Right cardiac atrium (tissue), 5 donors: ENCODE results near the gene GSTA3. TPM values are rescaled to one million over a fixed set of nuclear protein-coding genes. Genes with fewer than 3 reads are reported as not detected.
"Not testable (repeated sequence)": the region's sequence is repeated elsewhere in the genome, so short reads cannot be mapped to it uniquely, and the experiment has no call there.

Experiments used
- ATAC-seq, 2 donors: fragments of 200-7000 bp; cut with Tn5 transposase; one replicate each; pipeline versions ENCODE4 v1.8.0 to v1.9.1; 2020; ENCODE audit warnings: moderate library complexity in 2 of 2, mild to moderate bottlenecking in 1 of 2
- DNase-seq, 3 donors: peaks; one replicate each; pipeline ENCODE4 v3.0.0-alpha.2; 2020
- H3K27ac ChIP-seq: one replicate; pipeline ENCODE4 v1.5.1; 2013; ENCODE audit warnings: mild to moderate bottlenecking, low read length, control low read depth, moderate library complexity
- H3K27me3 ChIP-seq: one replicate; pipeline ENCODE4 v1.6.1; 2013; ENCODE audit not compliant: control insufficient read depth, insufficient read depth
- H3K4me1 ChIP-seq: one replicate; pipeline ENCODE4 v1.6.1; 2013; ENCODE audit warnings: low read length; ENCODE audit not compliant: control insufficient read depth, insufficient read depth
- H3K4me3 ChIP-seq: one replicate; pipeline ENCODE4 v1.5.1; 2013; ENCODE audit warnings: low read length, control low read depth
- H3K9me3 ChIP-seq: one replicate; pipeline ENCODE4 v1.6.1; 2013; ENCODE audit warnings: low read length; ENCODE audit not compliant: control insufficient read depth
- WGBS: extraction: QIAGEN DNeasy Blood & Tissue Kit; methylation state at CpG from one replicate; pipeline ENCODE4 v1.1.7; 2013; 5-methylcytosine and 5-hydroxymethylcytosine counted together
- intact Hi-C, 4 donors: fragments of 100-400 bp; cut with DNase I; formaldehyde crosslinking; loops; one replicate each; pipeline versions ENCODE4 v1.11.0 to v1.14.0; 2022 to 2023
- long read RNA-seq, 4 donors: library from polyadenylated mRNA; unstranded; transcript quantifications; one replicate each; pipeline ENCODE4 v2.0.0, GENCODE V29; 2020 to 2021
- polyA plus RNA-seq: library from polyadenylated mRNA; stranded (reverse); fragments of 200-250 nt; gene quantifications from one replicate; pipeline ENCODE4 v1.2.3, GENCODE V29; 2013
- total RNA-seq, 4 donors: library from RNA; stranded (reverse); fragmentation: NEBNext Ultra II Directional; extraction: Animal tissue kit (Norgen Biotek cat#: 25700); gene quantifications; one replicate each; pipeline ENCODE4 v1.2.1, GENCODE V29; 2021
- donor health status: healthy with polysubstance abuse.
- donor health status: DM: no; HTN: yes; CAD: no.
- donor health status: DM: no; HTN: no; CAD: no.
- donor health status: DM: no; HTN: yes; CAD: no; lungs with severe emphysema.
- donor health status: DM: yes; HTN: yes; CAD: no.

The GSTA3 gene
- total RNA-seq (not detected), polyA plus RNA-seq (not detected)
- long read RNA-seq, donor 1: 0 reads
- long read RNA-seq, donor 2: 0 reads
- long read RNA-seq, donor 3: 0 reads
- long read RNA-seq, donor 4: 0 reads

DNA sequence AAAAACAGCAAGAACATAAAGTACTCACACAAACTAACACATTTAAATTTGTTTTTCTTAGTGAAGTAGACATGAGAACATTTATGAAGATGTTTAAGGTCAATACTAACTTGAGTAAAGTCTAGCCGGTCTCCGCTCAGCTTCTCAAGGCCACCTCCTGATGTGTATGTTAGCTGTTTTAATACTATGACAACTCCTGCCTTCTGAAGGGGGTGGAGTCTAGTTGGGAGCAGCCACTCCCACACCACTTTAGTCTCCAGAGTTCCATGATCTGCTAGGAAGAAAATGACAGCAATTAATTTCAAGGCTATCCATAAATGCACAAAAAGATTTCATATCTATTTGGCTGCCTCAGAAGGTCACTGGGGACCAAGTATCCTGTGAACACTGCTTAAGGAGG, at the start of gene GSTA3:
TSS of gene GSTA3 (minus strand) at position 168 of the 400 bp plus-strand sequence. CDS start 3,864 bp downstream, outside the sequence.
- intact Hi-C loops: no loop called here
- Histone ChIP-seq H3K4me3 (no peak within 1 kb of the TSS), H3K27me3 (no peaks in the 10 kb centered on the region), H3K4me1 (no peaks in the 10 kb centered on the region), H3K9me3 (no peaks in the 10 kb centered on the region), H3K27ac (no peak within 1 kb of the TSS)
- ATAC-seq (no peak), DNase-seq (no peak)
- 88% methylated on average over 2 of the region's 2 CpGs for WGBS

DNA sequence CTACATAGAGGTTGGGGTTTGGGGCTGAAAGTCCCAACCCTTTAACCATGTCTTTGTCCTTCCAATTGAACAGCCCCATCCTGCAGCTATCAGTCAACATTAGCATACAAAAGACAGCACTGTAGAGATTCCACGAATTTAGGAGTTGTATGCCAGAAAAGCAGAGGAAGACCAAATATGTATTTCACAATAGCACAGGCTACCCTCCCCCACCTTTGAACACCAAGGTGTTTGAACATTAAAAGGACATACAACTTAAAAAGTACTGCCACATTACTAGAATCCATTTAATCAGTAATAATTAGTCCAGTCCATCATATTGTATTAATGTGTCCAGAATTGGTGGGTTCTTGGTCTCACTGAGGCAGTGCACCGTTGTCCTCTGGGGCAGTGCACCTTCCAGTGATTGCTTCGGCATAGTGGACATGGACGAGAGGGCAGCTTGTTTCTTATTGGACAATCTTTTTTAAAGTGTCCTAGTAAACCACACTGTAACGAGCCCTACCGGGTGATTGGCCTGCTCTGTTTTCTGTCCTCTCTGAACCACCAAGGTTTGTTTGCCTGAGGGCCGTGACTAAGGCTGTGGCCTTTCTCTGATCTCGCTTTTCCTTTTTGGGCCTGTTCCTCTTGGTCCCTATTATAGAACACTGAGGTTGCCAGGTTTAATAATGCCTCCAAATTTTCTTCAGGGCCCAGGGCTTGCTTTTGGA, 49.2 kb upstream of the GSTA3 start:
- H3K27me3 ChIP-seq: no peaks in the 10 kb centered on the region
- no peaks in the 10 kb centered on the region for H3K4me1 ChIP-seq
- H3K27ac ChIP-seq: no peak overlapping the region
- intact Hi-C loops: no loop called here
- 64% methylated on average over 8 of the region's 8 CpGs for WGBS
- H3K9me3 ChIP-seq: no peaks in the 10 kb centered on the region
- DNase-seq (no peak), ATAC-seq (no peak)
- no peak overlapping the region for H3K4me3 ChIP-seq

GRCh38 chr6:52955871-52956270, 46.4 kb upstream of the GSTA3 start:
- Histone ChIP-seq H3K4me3 (no peak overlapping the region), H3K27me3 (no peaks in the 10 kb centered on the region), H3K9me3 (no peaks in the 10 kb centered on the region), H3K27ac (no peak overlapping the region), H3K4me1 (no peaks in the 10 kb centered on the region)
- 76% methylated on average over 7 of the region's 7 CpGs for WGBS
- intact Hi-C loops: no loop called here
- ATAC-seq (no peak), DNase-seq (no peak)

DNA sequence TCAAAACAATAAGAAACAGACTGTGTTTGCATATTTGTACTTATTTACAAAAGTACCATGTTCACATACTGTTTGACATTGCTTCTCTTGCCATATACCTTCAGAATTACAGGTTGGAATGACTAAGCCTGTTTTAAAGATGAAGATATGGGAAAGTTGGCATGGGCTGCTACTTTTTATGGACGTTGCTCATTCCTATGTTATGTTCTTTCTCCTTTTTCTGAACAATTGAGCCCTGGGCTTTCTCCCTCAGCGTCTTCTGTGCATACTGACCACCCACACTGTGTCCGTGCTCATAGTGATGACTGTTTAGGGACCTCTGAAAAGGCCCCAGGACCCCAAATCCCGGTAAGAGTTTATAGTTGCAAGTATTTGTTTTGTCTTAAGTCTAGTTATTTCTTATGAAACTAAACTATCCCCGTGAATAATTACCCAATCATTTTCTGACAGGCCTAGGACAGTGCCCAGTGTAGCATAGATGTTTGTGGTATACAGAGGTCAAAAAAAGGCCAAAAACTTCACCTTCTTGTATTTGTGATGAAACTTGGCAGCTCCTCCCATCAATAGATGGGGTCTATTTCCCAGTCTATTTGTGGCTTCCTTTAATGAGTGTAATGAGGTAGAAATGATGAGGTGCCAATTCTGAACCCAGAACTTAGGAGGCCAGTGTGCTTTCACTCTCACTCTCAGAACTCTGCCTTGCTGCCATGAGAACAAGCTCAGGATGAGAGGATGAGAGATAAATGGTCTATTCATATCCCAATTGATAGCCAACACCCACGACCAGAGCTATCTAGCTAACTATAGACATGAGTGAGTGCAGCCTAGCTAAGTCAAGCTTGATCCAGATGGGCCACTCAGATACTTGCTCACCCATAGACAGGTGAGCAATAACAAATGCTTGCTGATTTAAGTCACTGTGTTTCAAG, 44.7 kb upstream of the GSTA3 start:
- intact Hi-C loops: no loop called here
- no peak for DNase-seq
- no peaks in the 10 kb centered on the region for H3K9me3 ChIP-seq
- no peaks in the 10 kb centered on the region for H3K4me1 ChIP-seq
- no peak for ATAC-seq
- no peak overlapping the region for H3K27ac ChIP-seq
- 71% methylated on average over 6 of the region's 6 CpGs for WGBS
- H3K27me3 ChIP-seq: no peaks in the 10 kb centered on the region
- no peak overlapping the region for H3K4me3 ChIP-seq

GRCh38 chr6:52946306-52946705, 36.8 kb upstream of the GSTA3 start:
- no peaks in the 10 kb centered on the region for H3K4me1 ChIP-seq
- H3K9me3 ChIP-seq: no peaks in the 10 kb centered on the region
- intact Hi-C loops: no loop called here
- 17% methylated on average over 5 of the region's 5 CpGs for WGBS
- no peak for ATAC-seq
- no peak overlapping the region for H3K4me3 ChIP-seq
- H3K27me3 ChIP-seq: no peaks in the 10 kb centered on the region
- no peak overlapping the region for H3K27ac ChIP-seq
- DNase-seq: no peak

DNA sequence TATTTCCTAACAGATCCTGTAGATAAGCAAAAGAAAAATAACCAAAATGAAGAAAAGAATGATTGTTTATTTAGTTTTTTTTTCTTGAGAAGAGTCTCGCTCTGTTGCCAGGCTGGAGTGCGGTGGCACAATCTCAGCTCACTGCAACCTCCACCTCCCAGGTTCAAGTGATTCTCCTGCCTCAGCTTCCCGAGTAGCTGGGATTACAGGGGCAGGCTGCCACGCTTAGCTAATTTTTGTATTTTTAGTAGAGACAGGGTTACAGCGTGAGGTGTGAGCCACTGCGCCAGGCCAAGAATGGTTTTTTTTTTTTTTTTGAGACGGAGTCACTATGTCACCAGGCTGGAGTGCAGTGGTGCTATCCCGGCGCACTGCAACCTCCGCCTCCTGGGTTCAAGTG, 33.3 kb upstream of the GSTA3 start:
- intact Hi-C loops, DNase-seq, H3K4me3 ChIP-seq, H3K4me1 ChIP-seq, ATAC-seq, H3K27ac ChIP-seq, H3K9me3 ChIP-seq, H3K27me3 ChIP-seq: not testable (repeated sequence)
- WGBS: 89% methylated on average over 10 of the region's 10 CpGs

GRCh38 chr6:52942221-52942620, 32.7 kb upstream of the GSTA3 start:
- DNase-seq (no peak), ATAC-seq (no peak)
- Histone ChIP-seq H3K27me3 (no peaks in the 10 kb centered on the region), H3K4me1 (no peaks in the 10 kb centered on the region), H3K9me3 (no peaks in the 10 kb centered on the region), H3K4me3 (no peak overlapping the region), H3K27ac (no peak overlapping the region)
- intact Hi-C loops: no loop called here
- WGBS: 85% methylated on average over 4 of the region's 4 CpGs

GRCh38 chr6:52937908-52938307, 28.4 kb upstream of the GSTA3 start:
- no peak for ATAC-seq
- DNase-seq: no peak
- Histone ChIP-seq H3K27me3 (no peaks in the 10 kb centered on the region), H3K27ac (no peak overlapping the region), H3K4me1 (no peaks in the 10 kb centered on the region), H3K4me3 (no peak overlapping the region), H3K9me3 (no peaks in the 10 kb centered on the region)
- 81% methylated on average over 2 of the region's 2 CpGs for WGBS
- intact Hi-C loops: no loop called here

- H3K27me3 ChIP-seq: no peaks in the 10 kb centered on the region
- no peak overlapping the region for H3K4me3 ChIP-seq
- ATAC-seq: no peak
- 82% methylated on average over 2 of the region's 2 CpGs for WGBS
- H3K27ac ChIP-seq: no peak overlapping the region
- H3K9me3 ChIP-seq: no peaks in the 10 kb centered on the region
- no peak for DNase-seq
- H3K4me1 ChIP-seq: no peaks in the 10 kb centered on the region
- intact Hi-C loops: no loop called here
Observed at GRCh38 chr6:52933778-52934177, 24.3 kb upstream of the GSTA3 start.

DNA sequence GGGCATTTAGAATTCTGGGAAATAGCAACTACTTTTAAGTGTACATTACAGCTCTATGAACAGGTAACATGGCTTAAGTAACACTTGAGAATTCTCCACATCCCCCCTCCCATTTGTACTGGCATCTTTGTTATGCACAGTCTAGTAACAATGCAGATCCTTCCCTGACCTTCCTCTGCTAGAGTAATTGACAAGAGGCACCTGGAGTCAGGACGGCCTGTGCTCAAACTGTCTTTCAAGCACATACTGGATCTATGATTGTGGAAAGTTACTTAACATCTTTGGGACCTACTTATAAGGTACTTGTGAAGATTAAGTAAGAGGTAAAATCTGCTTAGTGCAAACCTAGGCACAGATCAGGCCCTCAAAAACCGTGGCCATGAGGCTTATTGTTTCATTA, 21.9 kb upstream of the GSTA3 start:
- DNase-seq (no peak), ATAC-seq (no peak)
- Histone ChIP-seq H3K27me3 (no peaks in the 10 kb centered on the region), H3K9me3 (no peaks in the 10 kb centered on the region), H3K27ac (no peak overlapping the region), H3K4me3 (no peak overlapping the region), H3K4me1 (no peaks in the 10 kb centered on the region)
- WGBS: 73% methylated on average over 2 of the region's 2 CpGs
- intact Hi-C loops: no loop called here
